Upper lobe of left lung (tissue), 6 donors: ENCODE results near the gene CEP85L. TPM values are rescaled to one million over a fixed set of nuclear protein-coding genes. Genes with fewer than 3 reads are reported as not detected.

Source experiments
- ATAC-seq, 2 donors: fragments of 200-7000 bp; cut with Tn5 transposase; one replicate each; pipeline ENCODE4 v1.9.1; 2022; ENCODE audit warnings: mild to moderate bottlenecking in 2 of 2, moderate library complexity in 2 of 2; ENCODE audit not compliant: low FRiP score in 2 of 2
- DNase-seq, 2 donors: peaks; one replicate each; pipeline ENCODE4 v3.0.0-alpha.2; 2019 to 2020
- H3K27ac ChIP-seq, 4 donors: fragments of 200-600 bp; sonication (generic); one replicate each; pipeline ENCODE4 v1.5.1; 2016 to 2019
- H3K27me3 ChIP-seq, 4 donors: fragments of 200-600 bp; sonication (generic); one replicate each; pipeline ENCODE4 v1.5.1; 2017 to 2019
- H3K36me3 ChIP-seq, 4 donors: fragments of 200-600 bp; sonication (generic); one replicate each; pipeline ENCODE4 v1.5.1; 2016 to 2019
- H3K4me1 ChIP-seq, 4 donors: fragments of 200-600 bp; sonication (generic); one replicate each; pipeline ENCODE4 v1.5.1; 2018 to 2019
- H3K4me3 ChIP-seq, 4 donors: fragments of 200-600 bp; sonication (generic); one replicate each; pipeline ENCODE4 v1.5.1; 2017 to 2019; ENCODE audit warnings: mild to moderate bottlenecking in 2 of 4, moderate library complexity in 1 of 4
- H3K9me3 ChIP-seq, 4 donors: fragments of 200-600 bp; sonication (generic); one replicate each; pipeline ENCODE4 v1.5.1; 2018 to 2019
- CTCF ChIP-seq, 6 experiments: fragments of 450-650 bp in 4 of 6; fragments of 200-600 bp in 2 of 6; sonication (generic) in 2 of 6; IDR thresholded peaks; one replicate each; pipeline ENCODE4 v1.5.1; 2016 to 2019; ENCODE audit warnings: antibody characterized with exemption in 6 of 6
- EP300 ChIP-seq, 4 donors: sonication (generic); formaldehyde crosslinking; IDR thresholded peaks; one replicate each; pipeline ENCODE4 v1.5.1; 2017; ENCODE audit warnings: antibody characterized with exemption in 4 of 4, control low read depth in 2 of 4
- POLR2A ChIP-seq, 4 donors: fragments of 450-650 bp; IDR thresholded peaks; one replicate each; pipeline ENCODE4 v1.5.1; 2016 to 2017; ENCODE audit warnings: antibody characterized with exemption in 4 of 4, mild to moderate bottlenecking in 2 of 4
- POLR2AphosphoS5 ChIP-seq, 2 donors: sonication (generic); formaldehyde crosslinking; IDR thresholded peaks; one replicate each; pipeline ENCODE4 v1.5.1; 2017; ENCODE audit warnings: antibody characterized with exemption in 2 of 2
- WGBS, 2 donors: methylation state at CpG; one replicate each; pipeline ENCODE4 v1.1.5; 2017 to 2018; 5-methylcytosine and 5-hydroxymethylcytosine counted together
- total RNA-seq, 6 donors: library from RNA; depleted of rRNA in 4 of 6; stranded (reverse); fragments of >200 nt in 4 of 6; gene quantifications; one replicate each; pipeline versions ENCODE4 v1.1.0 to v1.2.1, GENCODE V29; 2016 to 2021
- donor health status: DM: no; HTN: no; CAD: no; lungs with moderate emphysema.
- donor health status: DM: no; HTN: yes; CAD: no; lungs with severe emphysema.

Gene CEP85L
- total RNA-seq, 6 donors from 2014 or later: 7.5 to 22.0 (median 13.0) TPM

DNA sequence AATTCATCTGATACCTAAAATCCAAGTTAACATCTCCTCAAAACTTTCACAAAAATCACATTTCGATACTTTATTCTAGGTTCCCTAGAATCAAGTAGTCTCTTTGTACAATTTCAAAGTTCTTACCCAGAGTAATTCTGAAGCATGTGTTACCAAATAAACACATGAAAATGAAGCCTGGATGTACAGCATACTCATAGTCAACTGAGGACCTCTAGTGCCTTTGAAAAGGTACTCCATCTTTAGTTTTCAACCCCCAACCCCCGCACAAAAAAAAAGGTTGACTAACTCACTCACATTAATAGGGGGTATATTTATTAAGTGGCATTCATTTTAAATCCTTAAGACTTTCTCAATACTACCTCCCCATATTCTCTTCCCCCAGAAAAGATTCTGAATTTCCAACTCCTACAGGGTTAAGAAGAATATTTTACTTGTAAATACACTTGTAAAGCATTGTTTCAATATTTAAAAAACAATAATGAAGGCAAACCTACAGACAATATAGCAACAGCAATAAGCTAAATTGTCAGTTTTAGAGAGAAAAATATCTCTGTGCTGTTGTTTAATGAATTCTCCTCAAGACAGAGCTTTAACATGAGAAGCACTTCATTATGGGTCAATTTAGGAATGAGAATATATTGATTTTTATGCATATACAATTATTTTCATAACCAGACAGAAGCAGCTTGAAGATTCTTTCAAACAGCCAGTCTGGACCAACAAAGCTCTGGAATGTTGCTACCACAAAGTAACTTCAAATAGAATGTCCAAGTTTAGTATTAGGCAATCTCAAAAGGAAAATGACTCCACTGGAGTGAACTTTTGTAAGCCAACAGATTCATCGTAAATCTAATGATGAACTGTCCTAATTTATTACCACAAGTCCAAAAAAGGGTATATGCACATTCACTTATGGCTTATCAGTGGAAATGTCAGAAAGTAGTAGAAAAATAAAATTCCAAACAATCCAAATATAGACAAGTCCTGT lies 100.0 kb downstream of the CEP85L start:
- Histone ChIP-seq H3K9me3 (no peaks in the 10 kb centered on the region), H3K27ac (peak overlapping the region in 1 of 4 donors; percentile 22), H3K4me3 (no peak overlapping the region), H3K4me1 (peaks cover 4 to 13% (median 11%) of the 10 kb centered on the region in 4 donors), H3K27me3 (no peaks in the 10 kb centered on the region), H3K36me3 (no peaks in the 10 kb centered on the region)
- ATAC-seq: peak in 1 of 2 donors; percentile 79
- TF ChIP-seq EP300 (IDR thresholded peaks at IDR 0.05): no peak
- TF ChIP-seq POLR2A (IDR thresholded peaks at IDR 0.05): no peak
- TF ChIP-seq POLR2AphosphoS5 (IDR thresholded peaks at IDR 0.05): no peak
- peak; percentile 29 to 60 (median 47) for TF ChIP-seq CTCF (IDR thresholded peaks at IDR 0.05)
- no peak for DNase-seq
- WGBS, 2 donors: 26 to 30% methylated on average over 3 of the region's 3 CpGs

GRCh38 chr6:118548613-118549012 lies 102.8 kb downstream of the CEP85L start:
- no peak for DNase-seq
- H3K9me3 ChIP-seq: no peaks in the 10 kb centered on the region
- peaks cover 4 to 13% (median 11%) of the 10 kb centered on the region in 4 donors for H3K4me1 ChIP-seq
- no peaks in the 10 kb centered on the region for H3K27me3 ChIP-seq
- no peak overlapping the region for H3K27ac ChIP-seq
- H3K36me3 ChIP-seq: no peaks in the 10 kb centered on the region
- no peak overlapping the region for H3K4me3 ChIP-seq
- TF ChIP-seq EP300 (IDR thresholded peaks at IDR 0.05) (no peak), CTCF (IDR thresholded peaks at IDR 0.05) (no peak), POLR2A (IDR thresholded peaks at IDR 0.05) (no peak), POLR2AphosphoS5 (IDR thresholded peaks at IDR 0.05) (no peak)
- ATAC-seq: no peak

DNA sequence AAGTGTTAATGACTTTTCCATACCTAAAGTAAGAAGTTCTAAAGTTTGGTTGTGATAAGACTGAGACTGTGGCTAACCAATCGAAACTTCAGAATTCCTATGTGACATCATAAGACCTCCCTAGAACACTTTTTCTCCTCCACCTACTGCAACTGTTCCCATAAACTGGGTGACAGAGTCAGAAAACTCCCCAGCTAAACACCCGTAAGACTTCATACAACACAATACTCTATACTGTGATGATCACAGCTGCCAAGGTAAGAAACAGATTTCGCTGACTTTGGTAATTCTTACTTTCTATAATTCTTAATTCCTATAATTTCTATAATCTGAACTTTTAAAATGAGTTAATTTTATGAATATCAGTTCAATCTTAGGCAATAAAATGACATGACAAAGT lies 103.3 kb downstream of the CEP85L start, which contains the start of gene PLN:
TSS of gene PLN (plus strand) at position 161 of the 400 bp plus-strand sequence. CDS start 10,626 bp downstream, outside the sequence.
- 92 to 97% methylated on average over 3 of the region's 3 CpGs for WGBS, 2 donors
- H3K27ac ChIP-seq: no peak within 1 kb of the TSS
- no peaks in the 10 kb centered on the region for H3K36me3 ChIP-seq
- no peaks in the 10 kb centered on the region for H3K27me3 ChIP-seq
- DNase-seq: no peak
- no peak for ATAC-seq
- no peak for TF ChIP-seq CTCF (IDR thresholded peaks at IDR 0.05)
- no peak for TF ChIP-seq EP300 (IDR thresholded peaks at IDR 0.05)
- TF ChIP-seq POLR2A (IDR thresholded peaks at IDR 0.05): no peak
- TF ChIP-seq POLR2AphosphoS5 (IDR thresholded peaks at IDR 0.05): no peak
- H3K4me3 ChIP-seq: no peak within 1 kb of the TSS
- peaks cover 4 to 13% (median 11%) of the 10 kb centered on the region in 4 donors for H3K4me1 ChIP-seq
- H3K9me3 ChIP-seq: no peaks in the 10 kb centered on the region

GRCh38 chr6:118546880-118547218 lies 104.5 kb downstream of the CEP85L start:
- Histone ChIP-seq H3K4me1 (peaks cover 4 to 9% (median 8%) of the 10 kb centered on the region in 4 donors), H3K27me3 (no peaks in the 10 kb centered on the region), H3K9me3 (no peaks in the 10 kb centered on the region), H3K36me3 (no peaks in the 10 kb centered on the region), H3K27ac (no peak overlapping the region), H3K4me3 (no peak overlapping the region)
- no peak for DNase-seq
- WGBS, 2 donors: 58 to 68% methylated on average over 1 of the region's 1 CpG
- no peak for ATAC-seq
- TF ChIP-seq EP300 (IDR thresholded peaks at IDR 0.05): no peak
- no peak for TF ChIP-seq POLR2A (IDR thresholded peaks at IDR 0.05)
- no peak for TF ChIP-seq CTCF (IDR thresholded peaks at IDR 0.05)
- no peak for TF ChIP-seq POLR2AphosphoS5 (IDR thresholded peaks at IDR 0.05)
